ENCODE measurements around the gene DACT3.

The DACT3 gene

GRCh38 chr19:46602392-46603194 is 58.4 kb downstream of the DACT3 start:
- no peak for TF ChIP-seq CTCF (IDR thresholded peaks at IDR 0.05; ENCODE audit: insufficient read depth, missing control alignments)
- DNase-seq (ENCODE audit: insufficient read length, low spot score) (no peak), FAIRE-seq (no peak)

GRCh38 chr19:46601318-46602224 is 59.4 kb downstream of the DACT3 start, which contains the start of gene CALM3:
TSS of gene CALM3 (plus strand) at chr19:46601330. CDS start at chr19:46601435, 105 bp downstream.
- no peak for TF ChIP-seq CTCF (IDR thresholded peaks at IDR 0.05; ENCODE audit: insufficient read depth, missing control alignments)

GRCh38 chr19:46600384-46601317 is 60.3 kb downstream of the DACT3 start:
- peak; percentile 80 for DNase-seq (ENCODE audit: insufficient read length, low spot score)
- TF ChIP-seq CTCF (IDR thresholded peaks at IDR 0.05; ENCODE audit: insufficient read depth, missing control alignments) = no peak
- FAIRE-seq = no peak

More at GRCh38 chr19:46601318-46602224, 59.4 kb downstream of the DACT3 start, which contains the start of gene CALM3:
- DNase-seq (ENCODE audit: insufficient read length, low spot score) (no peak), FAIRE-seq (no peak)

- DNase-seq (ENCODE audit: insufficient read length, low spot score) = no peak
- FAIRE-seq = no peak
- TF ChIP-seq CTCF (IDR thresholded peaks at IDR 0.05; ENCODE audit: insufficient read depth, missing control alignments) = no peak
Measured at GRCh38 chr19:46599716-46600373, 61.1 kb downstream of the DACT3 start.

GRCh38 chr19:46598372-46598917 is 62.5 kb downstream of the DACT3 start:
- no peak for FAIRE-seq
- no peak for TF ChIP-seq CTCF (IDR thresholded peaks at IDR 0.05; ENCODE audit: insufficient read depth, missing control alignments)
- no peak for DNase-seq (ENCODE audit: insufficient read length, low spot score)

All from D721Med (cell line).